GM19035 (cell line): ENCODE measurements around the gene WAC.
"Not testable (repeated sequence)": the region's sequence is repeated elsewhere in the genome, so short reads cannot be mapped to it uniquely, and the experiment has no call there.

Experiments used
- ATAC-seq: cut with Tn5 transposase; IDR thresholded peaks from one replicate; pipeline ENCODE4 v1.9.1; 2021; ENCODE audit not compliant: unreplicated experiment

The WAC gene

GRCh38 chr10:28609636-28610035 is 76.7 kb downstream of the WAC start:
- not testable (repeated sequence) for ATAC-seq

GRCh38 chr10:28612877-28613276 is 80.0 kb downstream of the WAC start:
- ATAC-seq, result no peak

GRCh38 chr10:28616514-28616913 is 83.6 kb downstream of the WAC start:
- ATAC-seq, result no peak

- no peak for ATAC-seq
These were observed 86.5 kb downstream of the WAC start for GRCh38 chr10:28619455-28619854.

- ATAC-seq, result no peak
These were observed 87.3 kb downstream of the WAC start for GRCh38 chr10:28620251-28620650.

- no peak for ATAC-seq
These were observed 90.6 kb downstream of the WAC start for GRCh38 chr10:28623483-28623882.

- no peak for ATAC-seq
These were observed 91.4 kb downstream of the WAC start for GRCh38 chr10:28624351-28624750.

- no peak for ATAC-seq
These were observed 94.2 kb downstream of the WAC start for GRCh38 chr10:28627102-28627501.

- ATAC-seq, result peak; percentile 66
These were observed 95.4 kb downstream of the WAC start for GRCh38 chr10:28628184-28628893.

- ATAC-seq, result no peak
These were observed 99.1 kb downstream of the WAC start for GRCh38 chr10:28631896-28632583.

GRCh38 chr10:28632584-28632945 is 99.6 kb downstream of the WAC start:
- ATAC-seq, result no peak

- no peak for ATAC-seq
These were observed 100.8 kb downstream of the WAC start for GRCh38 chr10:28633750-28634149.

GRCh38 chr10:28637346-28637745 is 104.4 kb downstream of the WAC start:
- ATAC-seq, result no peak

GRCh38 chr10:28638392-28638791 is 105.5 kb downstream of the WAC start:
- ATAC-seq, result no peak

- ATAC-seq, result no peak
These were observed 107.6 kb downstream of the WAC start for GRCh38 chr10:28640551-28640950.

- no peak for ATAC-seq
These were observed 111.7 kb downstream of the WAC start for GRCh38 chr10:28644647-28645046.

GRCh38 chr10:28652106-28652505 is 119.2 kb downstream of the WAC start:
- ATAC-seq, result no peak

- no peak for ATAC-seq
These were observed 119.8 kb downstream of the WAC start for GRCh38 chr10:28652703-28653102.

- not testable (repeated sequence) for ATAC-seq
These were observed 125.9 kb downstream of the WAC start for GRCh38 chr10:28658824-28659223.

GRCh38 chr10:28661035-28661434 is 128.1 kb downstream of the WAC start:
- no peak for ATAC-seq

- peak; percentile 91 for ATAC-seq
These were observed 130.9 kb downstream of the WAC start for GRCh38 chr10:28663576-28664368.

GRCh38 chr10:28664369-28664740 is 131.4 kb downstream of the WAC start:
- no peak for ATAC-seq
